GM12874 (cell line): ENCODE results near the gene NAA10.

ENCODE experiments used
- TF ChIP-seq, protein P1 (sequence below): IDR thresholded peaks from 2 replicates; pipeline ENCODE4 v1.5.1; 2011; ENCODE audit warnings: low read depth, mild to moderate bottlenecking, control low read depth, low read length, moderate library complexity; ENCODE audit not compliant: insufficient read depth

Gene NAA10

DNA sequence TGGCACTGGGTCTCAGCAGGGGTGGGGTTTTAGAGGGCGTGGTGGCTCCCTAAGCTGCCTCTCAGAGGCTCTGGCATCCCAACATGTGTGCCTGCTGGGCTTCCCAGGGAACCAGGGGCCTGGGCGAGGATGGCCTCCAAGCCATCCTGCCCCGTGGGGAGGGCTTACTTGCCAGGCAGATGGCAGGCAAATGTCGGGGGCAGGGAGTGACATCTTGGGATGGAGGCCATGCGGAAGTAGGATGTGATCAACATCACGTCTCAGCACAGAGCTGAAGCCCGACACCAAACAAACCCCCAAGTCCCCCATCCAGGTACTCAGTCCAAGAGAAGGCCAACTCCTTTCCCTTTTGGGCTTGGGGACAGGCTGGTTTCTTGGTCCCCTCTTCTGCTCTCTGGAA is 53.6 kb downstream of the NAA10 start:
- TF ChIP-seq, protein P1, sequence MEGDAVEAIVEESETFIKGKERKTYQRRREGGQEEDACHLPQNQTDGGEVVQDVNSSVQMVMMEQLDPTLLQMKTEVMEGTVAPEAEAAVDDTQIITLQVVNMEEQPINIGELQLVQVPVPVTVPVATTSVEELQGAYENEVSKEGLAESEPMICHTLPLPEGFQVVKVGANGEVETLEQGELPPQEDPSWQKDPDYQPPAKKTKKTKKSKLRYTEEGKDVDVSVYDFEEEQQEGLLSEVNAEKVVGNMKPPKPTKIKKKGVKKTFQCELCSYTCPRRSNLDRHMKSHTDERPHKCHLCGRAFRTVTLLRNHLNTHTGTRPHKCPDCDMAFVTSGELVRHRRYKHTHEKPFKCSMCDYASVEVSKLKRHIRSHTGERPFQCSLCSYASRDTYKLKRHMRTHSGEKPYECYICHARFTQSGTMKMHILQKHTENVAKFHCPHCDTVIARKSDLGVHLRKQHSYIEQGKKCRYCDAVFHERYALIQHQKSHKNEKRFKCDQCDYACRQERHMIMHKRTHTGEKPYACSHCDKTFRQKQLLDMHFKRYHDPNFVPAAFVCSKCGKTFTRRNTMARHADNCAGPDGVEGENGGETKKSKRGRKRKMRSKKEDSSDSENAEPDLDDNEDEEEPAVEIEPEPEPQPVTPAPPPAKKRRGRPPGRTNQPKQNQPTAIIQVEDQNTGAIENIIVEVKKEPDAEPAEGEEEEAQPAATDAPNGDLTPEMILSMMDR, result no peak

DNA sequence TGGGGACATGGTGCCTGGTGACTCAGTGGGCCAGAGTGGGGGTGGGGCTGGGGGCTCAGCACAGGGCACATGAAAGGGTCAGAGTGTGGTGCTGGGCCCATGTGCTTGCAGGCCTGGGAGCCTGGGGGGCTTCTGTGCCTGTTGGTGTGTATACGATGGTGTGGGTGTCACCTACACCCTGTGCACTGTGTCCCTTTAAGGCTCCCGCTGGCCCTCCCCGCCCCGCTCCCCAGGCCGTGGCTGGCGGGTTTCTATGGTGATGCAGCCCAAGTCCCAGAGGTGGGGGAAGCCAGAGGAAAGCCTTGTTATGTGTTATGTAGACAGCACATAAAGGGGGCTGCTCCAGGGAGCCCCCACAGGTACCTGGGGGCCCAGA is 54.4 kb downstream of the NAA10 start:
- TF ChIP-seq, protein P1, result no peak

DNA sequence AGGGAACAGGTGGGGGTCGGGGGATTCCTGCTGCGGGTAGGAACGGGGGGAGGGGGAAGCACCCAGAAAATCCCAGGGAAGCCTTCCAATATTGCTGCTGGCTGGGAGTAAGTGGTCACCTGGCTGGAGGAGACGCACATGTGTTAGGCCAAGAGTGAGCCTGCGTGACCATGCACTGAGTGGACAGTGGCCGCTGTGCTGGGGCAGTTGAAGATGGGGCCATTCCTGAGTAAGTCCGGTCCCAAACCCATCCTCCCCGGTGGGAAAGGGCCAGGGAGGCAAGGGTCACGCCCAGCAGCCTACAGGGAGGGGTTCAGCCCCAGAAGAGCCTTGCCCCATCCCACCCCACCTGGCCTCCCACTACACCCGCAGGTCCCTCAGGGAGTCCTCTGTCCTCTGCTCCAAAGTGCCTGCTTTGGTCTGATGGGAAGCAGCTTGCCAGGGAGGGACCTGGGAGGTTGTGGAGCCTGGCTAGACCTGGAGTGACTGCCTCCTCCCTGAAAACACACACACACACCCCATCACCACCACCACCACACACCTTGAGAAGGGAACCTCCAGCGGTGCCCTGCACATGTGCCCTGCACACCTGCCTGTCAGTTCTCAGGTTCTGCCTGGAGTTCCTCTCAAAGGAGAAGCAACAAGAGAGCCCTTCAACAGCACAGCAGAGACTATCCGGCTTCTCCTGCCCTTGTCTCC is 54.9 kb downstream of the NAA10 start:
- TF ChIP-seq, protein P1, result no peak
